HCT116 (cell line): ENCODE results near the gene LTBP1. TPM values are rescaled to one million over a fixed set of nuclear protein-coding genes. Genes with fewer than 3 reads are reported as not detected.
A peak's percentile ranks its signal among the peaks of the same experiment; 100 is the strongest.

ENCODE experiments used
- ATAC-seq: fragments of 200-7000 bp; cut with Tn5 transposase; 2 replicates; pipeline ENCODE4 v1.9.1; 2020; ENCODE audit warnings: mild to moderate bottlenecking, moderate library complexity
- BruUV-seq: library from RNA; stranded (reverse); fragments of 400-500 nt; replicated peaks from 2 replicates; lab custom pipeline; 2021; lab: Mats Ljungman, UMichigan
- CTCF ChIA-PET: fragments of 300-600 bp; sonication (Branson Sonifier 250); formaldehyde crosslinking; loops from one replicate; lab custom pipeline; 2021; ENCODE audit warnings: antibody characterized with exemption; lab: Charles Lee
- POLR2A ChIA-PET: fragments of 300-600, 350-600 bp; sonication (Branson Sonifier 250); formaldehyde crosslinking; loops from one replicate; lab custom pipeline; 2021; ENCODE audit warnings: antibody characterized with exemption; lab: Charles Lee
- RAD21 ChIA-PET, 2 experiments: fragments of 300-600 bp; sonication (Branson Sonifier 250); formaldehyde crosslinking; loops; one replicate each; lab custom pipeline; 2023; ENCODE audit warnings: low total read pairs in 2 of 2; ENCODE audit not compliant: uncharacterized antibody in 2 of 2, unreplicated experiment in 2 of 2, low non-redundant PET in 1 of 2; lab: Charles Lee
- DNase-seq: peaks from one replicate; pipeline ENCODE4 v3.0.0-alpha.2; 2010; ENCODE audit warnings: low read depth, low spot score
- H2AFZ ChIP-seq: fragments of 200-600 bp; shearing (Covaris generic), sonication (generic); 2 replicates; pipeline ENCODE4 v1.6.1; 2017; ENCODE audit warnings: low read depth, mixed run types, mixed read lengths, antibody characterized with exemption, low read length; ENCODE audit not compliant: poor library complexity, severe bottlenecking
- H3K27ac ChIP-seq: 2 replicates; pipeline ENCODE4 v1.5.1; 2012; ENCODE audit warnings: low read depth, low read length
- H3K27me3 ChIP-seq: fragments of 200-600 bp; sonication (generic); 2 replicates; pipeline ENCODE4 v1.6.1; 2016; ENCODE audit warnings: mixed run types, low read length, mixed read lengths; ENCODE audit not compliant: insufficient read depth
- H3K36me3 ChIP-seq, 2 experiments: fragments of 200-500 bp in 1 of 2; fragments of 200-600 bp in 1 of 2; sonication (Bioruptor generic) in 1 of 2; sonication (generic) in 1 of 2; 2 replicates each; pipeline versions ENCODE4 v1.5.1 to v1.6.1; 2014 to 2016; ENCODE audit warnings: low read length in 2 of 2, inconsistent platforms in 1 of 2, mixed read lengths in 1 of 2, mixed run types in 1 of 2; ENCODE audit not compliant: insufficient read depth in 2 of 2, control insufficient read depth in 1 of 2
- H3K4me1 ChIP-seq, 2 experiments: fragments of 200-600 bp in 1 of 2; sonication (generic) in 1 of 2; 2 replicates each; pipeline versions ENCODE4 v1.5.1 to v1.6.1; 2012 to 2017; ENCODE audit warnings: low read length in 2 of 2, inconsistent platforms in 1 of 2, mild to moderate bottlenecking in 1 of 2, mixed read lengths in 1 of 2, mixed run types in 1 of 2, moderate library complexity in 1 of 2; ENCODE audit not compliant: insufficient read depth in 2 of 2, control insufficient read depth in 1 of 2
- H3K4me2 ChIP-seq: fragments of 200-600 bp; sonication (generic); 2 replicates; pipeline ENCODE4 v1.6.1; 2017; ENCODE audit warnings: mixed run types, low read length, mixed read lengths
- H3K4me3 ChIP-seq, 2 experiments: fragments of 200-600 bp in 1 of 2; sonication (generic) in 1 of 2; replicated peaks in 1 of 2; 2 replicates each; pipeline ENCODE4 v1.5.1; 2011 to 2016; ENCODE audit warnings: low read length in 2 of 2, control low read depth in 1 of 2, low read depth in 1 of 2, mild to moderate bottlenecking in 1 of 2, mixed read lengths in 1 of 2, mixed run types in 1 of 2
- H3K79me2 ChIP-seq: fragments of 200-600 bp; sonication (generic); 2 replicates; pipeline ENCODE4 v1.6.1; 2017; ENCODE audit warnings: mild to moderate bottlenecking, mixed run types, low read length, moderate library complexity, mixed read lengths; ENCODE audit not compliant: insufficient read depth
- H3K9ac ChIP-seq: fragments of 200-600 bp; sonication (generic); 2 replicates; pipeline ENCODE4 v1.6.1; 2016; ENCODE audit warnings: low read length, mixed read lengths
- H3K9me2 ChIP-seq: fragments of 200-600 bp; sonication (generic), shearing (Covaris generic); 2 replicates; pipeline ENCODE4 v1.6.1; 2017; ENCODE audit warnings: mixed run types, mild to moderate bottlenecking, moderate library complexity; ENCODE audit not compliant: insufficient read depth
- H3K9me3 ChIP-seq, 2 experiments: fragments of 200-500 bp in 1 of 2; fragments of 200-600 bp in 1 of 2; sonication (Bioruptor generic) in 1 of 2; sonication (generic) in 1 of 2; 2 replicates each; pipeline ENCODE4 v1.6.1; 2014 to 2017; ENCODE audit warnings: low read length in 2 of 2, mixed read lengths in 2 of 2, inconsistent platforms in 1 of 2, low read depth in 1 of 2, mild to moderate bottlenecking in 1 of 2, mixed run types in 1 of 2, moderate library complexity in 1 of 2; ENCODE audit not compliant: control insufficient read depth in 1 of 2, insufficient read depth in 1 of 2
- H4K20me1 ChIP-seq: fragments of 200-600 bp; sonication (generic), shearing (Covaris generic); 2 replicates; pipeline ENCODE4 v1.6.1; 2017; ENCODE audit warnings: mixed run types, mild to moderate bottlenecking, moderate library complexity; ENCODE audit not compliant: insufficient read depth
- CBX3 ChIP-seq: IDR thresholded peaks from 2 replicates; pipeline ENCODE4 v1.6.1; 2012; ENCODE audit warnings: low read depth
- CEBPB ChIP-seq: IDR thresholded peaks from 2 replicates; pipeline ENCODE4 v1.6.1; 2012; ENCODE audit warnings: low read depth
- ELF1 ChIP-seq: IDR thresholded peaks from 2 replicates; pipeline ENCODE4 v1.6.1; 2012; ENCODE audit warnings: low read depth, borderline replicate concordance
- EZH2 ChIP-seq: fragments of 200-600 bp; sonication (generic); IDR thresholded peaks from 2 replicates; pipeline ENCODE4 v1.6.1; 2017; ENCODE audit warnings: antibody characterized with exemption, mixed run types
- EZH2phosphoT487 ChIP-seq: fragments of 200-600 bp; IDR thresholded peaks from 2 replicates; pipeline ENCODE4 v1.6.1; 2018; ENCODE audit warnings: antibody characterized with exemption, borderline replicate concordance
- FOSL1 ChIP-seq: IDR thresholded peaks from 2 replicates; pipeline ENCODE4 v1.6.1; 2012; ENCODE audit warnings: low read depth
- JUND ChIP-seq: IDR thresholded peaks from 2 replicates; pipeline ENCODE4 v1.6.1; 2012
- POLR2A ChIP-seq: IDR thresholded peaks from 2 replicates; pipeline ENCODE4 v1.7.0; 2011; ENCODE audit warnings: borderline replicate concordance; ENCODE audit not compliant: insufficient read depth, insufficient read length; ENCODE audit errors: extremely low read depth
- POLR2AphosphoS5 ChIP-seq: IDR thresholded peaks from 2 replicates; pipeline ENCODE4 v1.6.1; 2011; ENCODE audit warnings: mild to moderate bottlenecking, low read depth, low read length, moderate library complexity
- RAD21 ChIP-seq: IDR thresholded peaks from 2 replicates; pipeline ENCODE4 v1.6.1; 2012; ENCODE audit warnings: low read depth, mild to moderate bottlenecking
- SIN3A ChIP-seq: IDR thresholded peaks from 2 replicates; pipeline ENCODE4 v1.6.1; 2012; ENCODE audit warnings: low read depth
- SP1 ChIP-seq: IDR thresholded peaks from 2 replicates; pipeline ENCODE4 v1.6.1; 2012; ENCODE audit warnings: low read depth
- SRF ChIP-seq: IDR thresholded peaks from 2 replicates; pipeline ENCODE4 v1.6.1; 2012; ENCODE audit warnings: low read depth
- TCF7L2 ChIP-seq: IDR thresholded peaks from 2 replicates; pipeline ENCODE4 v1.7.0; 2011; ENCODE audit warnings: borderline replicate concordance, inconsistent platforms; ENCODE audit not compliant: insufficient read depth, insufficient read length; ENCODE audit errors: extremely low read depth
- YY1 ChIP-seq: IDR thresholded peaks from 2 replicates; pipeline ENCODE4 v1.6.1; 2011; ENCODE audit warnings: low read length, low read depth, moderate library complexity, mild to moderate bottlenecking; ENCODE audit not compliant: insufficient replicate concordance; ENCODE audit errors: extremely low read depth
- ZNF274 ChIP-seq: fragments of 200-500 bp; sonication (Bioruptor generic); IDR thresholded peaks from 2 replicates; pipeline ENCODE4 v1.6.1; 2014; ENCODE audit warnings: mild to moderate bottlenecking, low read depth, low read length, inconsistent platforms
- intact Hi-C: fragments of 100-400 bp; cut with micrococcal nuclease; formaldehyde crosslinking; loops from 2 replicates; pipeline ENCODE4 v1.10.0; 2022
- total RNA-seq: library from RNA; stranded (reverse); gene quantifications from one replicate; pipeline ENCODE4 v1.2.1, GENCODE V29; 2021; ENCODE audit not compliant: unreplicated experiment
- TF ChIP-seq, protein P1 (sequence below): IDR thresholded peaks from 2 replicates; pipeline ENCODE4 v1.6.1; 2012
- TF ChIP-seq, protein P2 (sequence below), 3 experiments: fragments of 200-600 bp in 1 of 3; sonication (generic) in 1 of 3; IDR thresholded peaks in 2 of 3; conservative IDR thresholded peaks in 1 of 3; 2 replicates each; pipeline ENCODE4 v1.5.1; 2012 to 2017; ENCODE audit warnings: low read depth in 2 of 3, low read length in 2 of 3, antibody characterized with exemption in 1 of 3, borderline replicate concordance in 1 of 3, control low read depth in 1 of 3, mild to moderate bottlenecking in 1 of 3, mixed read lengths in 1 of 3, mixed run types in 1 of 3, moderate library complexity in 1 of 3; ENCODE audit not compliant: insufficient read depth in 1 of 3
- TF ChIP-seq, protein P3 (sequence below): IDR thresholded peaks from 2 replicates; pipeline ENCODE4 v1.6.1; 2012

LTBP1 gene
- total RNA-seq, 1 experiment from 2014 or later = 5.1 TPM

DNA sequence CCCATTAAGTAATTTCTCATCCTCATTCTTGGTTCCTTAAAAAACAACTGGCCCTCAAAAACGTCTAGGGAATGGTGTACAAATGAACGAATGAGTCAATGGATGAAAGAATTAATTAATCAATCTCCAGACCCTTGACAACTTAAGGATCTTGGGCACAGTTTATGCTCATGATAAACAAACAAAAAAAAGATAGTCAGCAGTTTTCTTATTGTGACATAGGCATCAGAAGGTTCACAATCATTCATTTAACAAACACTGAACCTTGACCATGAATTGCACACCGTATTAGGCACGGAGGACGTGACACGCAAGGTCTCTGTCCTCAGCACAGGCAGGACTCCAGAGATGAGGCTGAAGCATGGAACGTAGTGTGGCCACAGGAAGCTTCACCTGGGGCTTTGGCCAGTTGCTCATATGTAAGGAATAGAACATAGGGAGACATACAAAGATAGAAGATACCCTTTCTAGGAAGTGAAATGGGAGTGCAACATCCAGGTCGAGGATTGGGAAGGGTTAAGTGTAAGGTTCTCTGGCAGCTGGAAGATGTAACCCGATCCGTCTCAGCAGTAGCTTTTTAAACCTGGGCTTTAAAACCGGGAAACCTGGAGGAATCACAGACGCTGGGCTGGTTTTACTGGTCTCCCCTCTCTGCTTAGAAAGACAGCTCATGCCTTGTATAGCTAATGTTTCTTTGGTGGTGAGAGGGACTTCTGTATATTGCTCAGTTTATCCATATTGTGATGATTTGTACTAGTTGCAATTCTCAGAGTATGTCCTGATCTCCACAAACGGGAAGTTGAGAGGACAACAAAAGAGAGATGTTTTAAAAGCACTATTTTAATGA is 8.9 kb upstream of the LTBP1 start:
- Histone ChIP-seq H3K27me3 (no peaks in the 10 kb centered on the region), H3K9ac (no peak overlapping the region), H3K9me3 (no peaks in the 10 kb centered on the region), H3K36me3 (no peaks in the 10 kb centered on the region), H4K20me1 (no peaks in the 10 kb centered on the region), H3K4me1 (peaks cover 4 to 13% of the 10 kb centered on the region in 2 experiments), H2AFZ (peak overlapping the region; percentile 73), H3K4me2 (peak overlapping the region; percentile 55), H3K79me2 (no peaks in the 10 kb centered on the region), H3K27ac (no peak overlapping the region), H3K4me3 (no peak overlapping the region), H3K9me2 (no peaks in the 10 kb centered on the region)
- intact Hi-C loops = no loop called here
- DNase-seq (peak; percentile 26), ATAC-seq (peak; percentile 83)
- ChIA-PET CTCF (no interaction called here), RAD21 (no interaction called here), POLR2A (no interaction called here)
- TF ChIP-seq CBX3 = 0 out of 2 replicates have a peak, but pooled peaks have one; percentile 32
- peak; percentile 61 for TF ChIP-seq SP1
- no peak for TF ChIP-seq TCF7L2
- TF ChIP-seq SIN3A = peak; percentile 50; the same call in 1 of the 2 replicates
- BruUV-seq = no TSS peak

DNA sequence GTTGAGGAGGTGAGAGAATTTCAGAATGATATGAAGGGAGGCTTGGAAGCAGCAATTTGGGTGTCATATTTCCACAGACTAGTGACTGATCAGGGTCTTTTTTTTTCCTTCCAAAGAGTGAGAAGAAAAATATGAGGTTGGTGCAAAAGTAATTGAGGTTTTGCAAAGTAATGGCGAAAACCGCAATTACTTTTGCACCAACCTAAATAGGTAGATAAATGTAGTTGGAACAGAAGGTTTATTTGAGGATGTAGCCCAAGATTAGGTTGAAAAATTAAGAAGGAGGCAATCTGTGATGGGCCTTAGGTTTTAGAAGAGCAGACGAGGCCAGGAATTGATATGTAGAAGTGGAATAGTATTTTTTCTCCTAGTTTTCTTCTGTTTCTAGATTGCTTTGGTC is 7.8 kb upstream of the LTBP1 start:
- H3K9me3 ChIP-seq = no peaks in the 10 kb centered on the region
- BruUV-seq = no TSS peak
- no peaks in the 10 kb centered on the region for H3K36me3 ChIP-seq
- H4K20me1 ChIP-seq = no peaks in the 10 kb centered on the region
- H3K27me3 ChIP-seq = no peaks in the 10 kb centered on the region
- H2AFZ ChIP-seq = peak overlapping the region; percentile 73
- no peaks in the 10 kb centered on the region for H3K79me2 ChIP-seq
- H3K9me2 ChIP-seq = no peaks in the 10 kb centered on the region
- intact Hi-C loops = no loop called here
- ATAC-seq (no peak), DNase-seq (no peak)
- peaks cover 4 to 13% of the 10 kb centered on the region in 2 experiments for H3K4me1 ChIP-seq
- H3K4me3 ChIP-seq = no peak overlapping the region
- ChIA-PET CTCF (no interaction called here), POLR2A (no interaction called here), RAD21 (no interaction called here)
- H3K9ac ChIP-seq = no peak overlapping the region
- no peak overlapping the region for H3K27ac ChIP-seq
- no peak overlapping the region for H3K4me2 ChIP-seq
- TF ChIP-seq JUND = no peak
- TF ChIP-seq SRF = no peak
- TF ChIP-seq YY1 = no peak
- TF ChIP-seq, protein P1, sequence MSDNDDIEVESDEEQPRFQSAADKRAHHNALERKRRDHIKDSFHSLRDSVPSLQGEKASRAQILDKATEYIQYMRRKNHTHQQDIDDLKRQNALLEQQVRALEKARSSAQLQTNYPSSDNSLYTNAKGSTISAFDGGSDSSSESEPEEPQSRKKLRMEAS = no peak
- no peak for TF ChIP-seq FOSL1
- TF ChIP-seq, protein P2, sequence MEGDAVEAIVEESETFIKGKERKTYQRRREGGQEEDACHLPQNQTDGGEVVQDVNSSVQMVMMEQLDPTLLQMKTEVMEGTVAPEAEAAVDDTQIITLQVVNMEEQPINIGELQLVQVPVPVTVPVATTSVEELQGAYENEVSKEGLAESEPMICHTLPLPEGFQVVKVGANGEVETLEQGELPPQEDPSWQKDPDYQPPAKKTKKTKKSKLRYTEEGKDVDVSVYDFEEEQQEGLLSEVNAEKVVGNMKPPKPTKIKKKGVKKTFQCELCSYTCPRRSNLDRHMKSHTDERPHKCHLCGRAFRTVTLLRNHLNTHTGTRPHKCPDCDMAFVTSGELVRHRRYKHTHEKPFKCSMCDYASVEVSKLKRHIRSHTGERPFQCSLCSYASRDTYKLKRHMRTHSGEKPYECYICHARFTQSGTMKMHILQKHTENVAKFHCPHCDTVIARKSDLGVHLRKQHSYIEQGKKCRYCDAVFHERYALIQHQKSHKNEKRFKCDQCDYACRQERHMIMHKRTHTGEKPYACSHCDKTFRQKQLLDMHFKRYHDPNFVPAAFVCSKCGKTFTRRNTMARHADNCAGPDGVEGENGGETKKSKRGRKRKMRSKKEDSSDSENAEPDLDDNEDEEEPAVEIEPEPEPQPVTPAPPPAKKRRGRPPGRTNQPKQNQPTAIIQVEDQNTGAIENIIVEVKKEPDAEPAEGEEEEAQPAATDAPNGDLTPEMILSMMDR (IDR thresholded peaks at IDR 0.05 in 2 of 3, conservative IDR thresholded peaks at IDR 0.05 in 1 of 3; ENCODE audit: borderline replicate concordance in 1 of 3, insufficient read depth in 1 of 3, low read depth in 2 of 3, low read length in 2 of 3) = no peak
- TF ChIP-seq CEBPB = no peak
- no peak for TF ChIP-seq RAD21
- TF ChIP-seq, protein P3, sequence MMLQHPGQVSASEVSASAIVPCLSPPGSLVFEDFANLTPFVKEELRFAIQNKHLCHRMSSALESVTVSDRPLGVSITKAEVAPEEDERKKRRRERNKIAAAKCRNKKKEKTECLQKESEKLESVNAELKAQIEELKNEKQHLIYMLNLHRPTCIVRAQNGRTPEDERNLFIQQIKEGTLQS = no peak
- TF ChIP-seq SP1 = no peak
- no peak for TF ChIP-seq ELF1
- TF ChIP-seq POLR2AphosphoS5 = no peak
- no peak for TF ChIP-seq POLR2A
- no peak for TF ChIP-seq CBX3
- TF ChIP-seq EZH2phosphoT487 = no peak
- TF ChIP-seq ZNF274 = no peak
- no peak for TF ChIP-seq EZH2
- TF ChIP-seq SIN3A = no peak
